NCI-H2227 treated with DMSO at 0.1 percent for 48 hours (cell line): ENCODE measurements around the gene ACAN.

ENCODE experiments used
- DNase-seq: peaks from one replicate; lab custom pipeline; 2025; lab: John Stamatoyannopoulos, UW

Gene ACAN

GRCh38 chr15:88802250-88802990, 816 bp upstream of the ACAN start:
- DNase-seq: no peak

- no peak for DNase-seq
Measured at GRCh38 chr15:88802991-88803240, 320 bp upstream of the ACAN start.

- no peak for DNase-seq
Measured at GRCh38 chr15:88803920-88804247, 648 bp downstream of the ACAN start.

GRCh38 chr15:88804257-88804656, 1.0 kb downstream of the ACAN start:
- no peak for DNase-seq

- DNase-seq: no peak
Measured at GRCh38 chr15:88805031-88805780, 2.0 kb downstream of the ACAN start.

- DNase-seq: no peak
Measured at GRCh38 chr15:88810446-88810845, 7.2 kb downstream of the ACAN start.

GRCh38 chr15:88812133-88812532, 8.9 kb downstream of the ACAN start:
- no peak for DNase-seq

- no peak for DNase-seq
Measured at GRCh38 chr15:88813960-88814359, 10.7 kb downstream of the ACAN start.

GRCh38 chr15:88814393-88814792, 11.2 kb downstream of the ACAN start:
- DNase-seq: no peak

- DNase-seq: no peak
Measured at GRCh38 chr15:88818920-88819319, 15.7 kb downstream of the ACAN start.

GRCh38 chr15:88821993-88822392, 18.8 kb downstream of the ACAN start:
- no peak for DNase-seq

- no peak for DNase-seq
Measured at GRCh38 chr15:88828791-88829190, 25.6 kb downstream of the ACAN start.

GRCh38 chr15:88830016-88830415, 26.8 kb downstream of the ACAN start:
- no peak for DNase-seq

GRCh38 chr15:88832820-88833730, 29.8 kb downstream of the ACAN start:
- DNase-seq: no peak

GRCh38 chr15:88833731-88834100, 30.5 kb downstream of the ACAN start:
- no peak for DNase-seq

- DNase-seq: no peak
Measured at GRCh38 chr15:88834211-88834812, 31.1 kb downstream of the ACAN start.

- DNase-seq: no peak
Measured at GRCh38 chr15:88835119-88835518, 31.9 kb downstream of the ACAN start.

GRCh38 chr15:88835646-88836045, 32.4 kb downstream of the ACAN start:
- no peak for DNase-seq

- DNase-seq: no peak
Measured at GRCh38 chr15:88838667-88839066, 35.4 kb downstream of the ACAN start.

- no peak for DNase-seq
Measured at GRCh38 chr15:88839146-88839545, 35.9 kb downstream of the ACAN start.

- no peak for DNase-seq
Measured at GRCh38 chr15:88839961-88840360, 36.7 kb downstream of the ACAN start.

GRCh38 chr15:88841236-88841635, 38.0 kb downstream of the ACAN start:
- no peak for DNase-seq

- no peak for DNase-seq
Measured at GRCh38 chr15:88842156-88842555, 38.9 kb downstream of the ACAN start.
